Type B pancreatic cell (in vitro differentiated cells): Measurements from ENCODE around the gene ATP5F1B. TPM values are rescaled to one million over a fixed set of nuclear protein-coding genes. Genes with fewer than 3 reads are reported as not detected.
A peak's percentile ranks its signal among the peaks of the same experiment; 100 is the strongest.

Source experiments
- DNase-seq: peaks from one replicate; pipeline ENCODE4 v3.0.0; 2021; ENCODE audit warnings: mixed read lengths; ENCODE audit not compliant: unreplicated experiment; ENCODE audit errors: extremely low spot score
- H3K27ac Mint-ChIP-seq: 2 replicates; pipeline ENCODE4 v1.8.0; 2021; ENCODE audit warnings: mild to moderate bottlenecking, mixed read lengths
- H3K27me3 Mint-ChIP-seq: 2 replicates; pipeline ENCODE4 v1.8.0; 2021; ENCODE audit warnings: mixed read lengths
- H3K36me3 Mint-ChIP-seq: 2 replicates; pipeline ENCODE4 v1.8.0; 2021; ENCODE audit warnings: mixed read lengths
- H3K4me1 Mint-ChIP-seq: one replicate; pipeline ENCODE4 v1.8.0; 2021; ENCODE audit warnings: mixed read lengths; ENCODE audit not compliant: unreplicated experiment
- H3K4me3 Mint-ChIP-seq: 2 replicates; pipeline ENCODE4 v1.8.0; 2021; ENCODE audit warnings: mild to moderate bottlenecking, mixed read lengths
- H3K9me3 Mint-ChIP-seq: 2 replicates; pipeline ENCODE4 v1.8.0; 2021; ENCODE audit warnings: mixed read lengths
- CTCF ChIP-seq: fragments of 200-600 bp; sonication (generic); conservative IDR thresholded peaks from 2 replicates; pipeline ENCODE4 v1.5.0; 2021; ENCODE audit warnings: antibody characterized with exemption, mild to moderate bottlenecking
- long read RNA-seq: library from polyadenylated mRNA; unstranded; transcript quantifications from one replicate; pipeline ENCODE4 v2.0.0, GENCODE V29; 2020
- total RNA-seq: library from RNA; stranded (reverse); gene quantifications from 2 replicates; pipeline ENCODE4 v1.2.1, GENCODE V29; 2021; ENCODE audit warnings: low replicate concordance

The ATP5F1B gene
- 692 and 828 TPM in 2 replicates for total RNA-seq
- long read RNA-seq, transcript ATP5F1B-201 (10 exons, 1,839 nt): major isoform, 4,355 of 4,562 reads
- long read RNA-seq, partial matches to known transcripts: 78 of 4,562 reads
- long read RNA-seq, other reads (novel, unspliced or antisense): 127 of 4,562 reads

- TF ChIP-seq CTCF: peak; percentile 41
These were observed at the start of gene ATP5F1B for GRCh38 chr12:56645717-56646446. Gene ATP5F1B, minus strand, starts transcription at chr12:56645984. Its CDS starts 21 bp downstream, at chr12:56645963.

GRCh38 chr12:56694161-56694560, 48.4 kb upstream of the ATP5F1B start:
- Mint-ChIP-seq H3K4me1 (peaks cover 10% of the 10 kb centered on the region), H3K36me3 (no peaks in the 10 kb centered on the region), H3K27ac (no peak overlapping the region), H3K9me3 (no peaks in the 10 kb centered on the region), H3K4me3 (no peak overlapping the region), H3K27me3 (no peaks in the 10 kb centered on the region)
- TF ChIP-seq CTCF: no peak
- DNase-seq: no peak

More at GRCh38 chr12:56645717-56646446, at the start of gene ATP5F1B:
- Mint-ChIP-seq H3K4me3 (peak within 1 kb of the TSS; percentile 98), H3K27ac (peak within 1 kb of the TSS; percentile 92), H3K4me1 (peaks cover 19% of the 10 kb centered on the region), H3K9me3 (no peaks in the 10 kb centered on the region), H3K36me3 (peaks cover 27% of the 10 kb centered on the region), H3K27me3 (no peaks in the 10 kb centered on the region)
- DNase-seq: peak; percentile 88

GRCh38 chr12:56688846-56689109, 43.0 kb upstream of the ATP5F1B start:
- Mint-ChIP-seq H3K27ac (peak overlapping the region; percentile 99), H3K4me1 (peaks cover 21% of the 10 kb centered on the region), H3K27me3 (no peaks in the 10 kb centered on the region), H3K4me3 (peak overlapping the region; percentile 99), H3K9me3 (peaks cover 3% of the 10 kb centered on the region), H3K36me3 (peaks cover 21% of the 10 kb centered on the region)
- TF ChIP-seq CTCF: no peak
- no peak for DNase-seq

GRCh38 chr12:56688129-56688845, 42.5 kb upstream of the ATP5F1B start, which contains the start of gene PTGES3:
Gene PTGES3, minus strand, starts transcription at chr12:56688284. Its CDS starts 285 bp downstream, at chr12:56687999.
- H3K4me3 Mint-ChIP-seq: peak within 1 kb of the TSS; percentile 99
- peaks cover 21% of the 10 kb centered on the region for H3K36me3 Mint-ChIP-seq
- H3K4me1 Mint-ChIP-seq: peaks cover 21% of the 10 kb centered on the region
- no peak for TF ChIP-seq CTCF
- peak within 1 kb of the TSS; percentile 99 for H3K27ac Mint-ChIP-seq
- H3K27me3 Mint-ChIP-seq: no peaks in the 10 kb centered on the region
- H3K9me3 Mint-ChIP-seq: peaks cover 3% of the 10 kb centered on the region
- DNase-seq: peak; percentile 99

- DNase-seq: no peak
- Mint-ChIP-seq H3K4me3 (peak overlapping the region; percentile 99), H3K4me1 (peaks cover 21% of the 10 kb centered on the region), H3K27ac (peak overlapping the region; percentile 99), H3K9me3 (peaks cover 3% of the 10 kb centered on the region), H3K36me3 (peaks cover 21% of the 10 kb centered on the region), H3K27me3 (no peaks in the 10 kb centered on the region)
- no peak for TF ChIP-seq CTCF
These were observed 41.7 kb upstream of the ATP5F1B start for GRCh38 chr12:56687223-56688128.
